Cardiac muscle cell (in vitro differentiated cells and primary cell): Measurements from ENCODE around the gene PCNX1. TPM values are rescaled to one million over a fixed set of nuclear protein-coding genes. Genes with fewer than 3 reads are reported as not detected.
"Not testable (repeated sequence)": the region's sequence is repeated elsewhere in the genome, so short reads cannot be mapped to it uniquely, and the experiment has no call there.

Experiments
- DNase-seq, 2 donors: peaks; one replicate each; pipeline versions ENCODE4 v3.0.0 to v3.0.0-alpha.2; 2010 to 2017; ENCODE audit warnings: low read depth in 1 of 2, low spot score in 1 of 2
- H3K27ac ChIP-seq: fragments of 200-600 bp; sonication (generic); 2 replicates; pipeline ENCODE4 v1.5.1; 2016
- H3K27me3 ChIP-seq: fragments of 200-600 bp; sonication (generic); 2 replicates; pipeline ENCODE4 v1.6.0; 2016; ENCODE audit warnings: control low read depth
- H3K36me3 ChIP-seq: fragments of 200-600 bp; sonication (generic); 2 replicates; pipeline ENCODE4 v1.5.1; 2016; ENCODE audit warnings: control low read depth
- H3K4me1 ChIP-seq: fragments of 200-600 bp; sonication (generic); 2 replicates; pipeline ENCODE4 v1.8.1; 2017; ENCODE audit warnings: low read depth, mild to moderate bottlenecking, mixed run types
- H3K4me3 ChIP-seq: fragments of 200-600 bp; sonication (generic); 2 replicates; pipeline ENCODE4 v1.5.1; 2016; ENCODE audit warnings: mild to moderate bottlenecking
- H3K9me3 ChIP-seq: fragments of 200-600 bp; sonication (generic); 2 replicates; pipeline ENCODE4 v1.5.1; 2017; ENCODE audit warnings: low read depth, mild to moderate bottlenecking, control low read depth
- CTCF ChIP-seq: IDR thresholded peaks from 2 replicates; pipeline ENCODE4 v1.5.1; 2012; ENCODE audit warnings: low read depth, mild to moderate bottlenecking, low read length
- polyA plus RNA-seq: library from polyadenylated mRNA; unstranded; fragments of >200 nt; fragmentation: Nextera tagmentation; extraction: Ambion mirVana; gene quantifications from 2 replicates; pipeline ENCODE4 v1.2.1, GENCODE V29; 2016
- total RNA-seq: library from RNA; depleted of rRNA; stranded (reverse); fragments of >200 nt; gene quantifications from 2 replicates; pipeline ENCODE4 v1.2.3, GENCODE V29; 2016

Gene PCNX1
- total and polyA plus RNA-seq, 2 experiments from 2014 or later = 20.1 to 45.4 TPM

GRCh38 chr14:71122866-71123565 lies 215.8 kb downstream of the PCNX1 start:
- no peak for TF ChIP-seq CTCF
- no peak overlapping the region for H3K4me3 ChIP-seq
- H3K27me3 ChIP-seq = no peaks in the 10 kb centered on the region
- H3K27ac ChIP-seq = no peak overlapping the region
- no peak for DNase-seq
- H3K9me3 ChIP-seq = no peaks in the 10 kb centered on the region
- no peaks in the 10 kb centered on the region for H3K4me1 ChIP-seq
- no peaks in the 10 kb centered on the region for H3K36me3 ChIP-seq

GRCh38 chr14:71123579-71124135 lies 216.4 kb downstream of the PCNX1 start:
- TF ChIP-seq CTCF = no peak
- no peaks in the 10 kb centered on the region for H3K4me1 ChIP-seq
- no peaks in the 10 kb centered on the region for H3K27me3 ChIP-seq
- H3K27ac ChIP-seq = no peak overlapping the region
- H3K36me3 ChIP-seq = no peaks in the 10 kb centered on the region
- no peaks in the 10 kb centered on the region for H3K9me3 ChIP-seq
- DNase-seq = no peak
- no peak overlapping the region for H3K4me3 ChIP-seq

- not testable (repeated sequence) for DNase-seq, H3K36me3 ChIP-seq, H3K4me1 ChIP-seq, H3K9me3 ChIP-seq, H3K4me3 ChIP-seq, H3K27ac ChIP-seq, H3K27me3 ChIP-seq
These were observed 222.6 kb downstream of the PCNX1 start for GRCh38 chr14:71129716-71130490.

- no peak overlapping the region for H3K4me3 ChIP-seq
- peak in 1 of 2 donors; percentile 87 for DNase-seq
These were observed 223.4 kb downstream of the PCNX1 start for GRCh38 chr14:71130491-71131179.

DNA sequence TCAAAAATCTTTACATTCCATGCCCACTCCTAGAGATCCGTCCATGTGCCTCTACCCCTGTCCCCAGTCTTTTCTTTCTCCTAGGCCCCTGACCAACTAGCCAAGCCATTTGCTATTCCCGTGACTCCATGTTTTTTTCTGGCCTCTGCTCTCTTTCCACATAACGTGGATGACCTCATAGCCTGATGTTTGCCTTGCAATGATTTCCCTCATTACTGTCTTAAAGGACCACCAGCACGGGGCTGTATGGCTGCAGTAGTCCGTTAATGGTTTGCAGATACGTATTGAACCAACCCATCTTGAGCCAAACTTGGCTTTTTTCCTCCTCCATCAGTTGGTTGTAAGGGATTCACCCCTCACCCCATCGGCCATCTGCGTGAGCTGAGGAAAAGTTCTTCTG lies 226.0 kb downstream of the PCNX1 start:
- H3K9me3 ChIP-seq = no peaks in the 10 kb centered on the region
- H3K4me3 ChIP-seq = no peak overlapping the region
- H3K36me3 ChIP-seq = no peaks in the 10 kb centered on the region
- H3K27ac ChIP-seq = no peak overlapping the region
- no peaks in the 10 kb centered on the region for H3K27me3 ChIP-seq
- H3K4me1 ChIP-seq = no peaks in the 10 kb centered on the region
- TF ChIP-seq CTCF = no peak
- DNase-seq = no peak

More at GRCh38 chr14:71130491-71131179, 223.4 kb downstream of the PCNX1 start:
- Histone ChIP-seq H3K36me3 (no peaks in the 10 kb centered on the region), H3K27me3 (no peaks in the 10 kb centered on the region), H3K4me1 (no peaks in the 10 kb centered on the region), H3K27ac (no peak overlapping the region), H3K9me3 (no peaks in the 10 kb centered on the region)
- no peak for TF ChIP-seq CTCF
